Smooth muscle cell (in vitro differentiated cells): ENCODE data around the gene ADGRB3. TPM values are rescaled to one million over a fixed set of nuclear protein-coding genes. Genes with fewer than 3 reads are reported as not detected.
A peak's percentile ranks its signal among the peaks of the same experiment; 100 is the strongest.

Experiments used
- DNase-seq: peaks from one replicate; lab custom pipeline; 2025; ENCODE audit not compliant: unreplicated experiment; lab: John Stamatoyannopoulos, UW
- H2AFZ ChIP-seq: fragments of 200-600 bp; sonication (generic); 2 replicates; pipeline ENCODE4 v1.6.0; 2016; ENCODE audit warnings: antibody characterized with exemption, low read depth, mild to moderate bottlenecking
- H3F3A ChIP-seq: fragments of 200-600 bp; sonication (generic); 2 replicates; pipeline ENCODE4 v1.6.0; 2017; ENCODE audit warnings: antibody characterized with exemption, low read depth
- H3K27ac ChIP-seq: fragments of 200-600 bp; sonication (generic); 2 replicates; pipeline ENCODE4 v1.5.1; 2016; ENCODE audit warnings: low read depth, mild to moderate bottlenecking
- H3K27me3 ChIP-seq: fragments of 200-600 bp; sonication (generic); 2 replicates; pipeline ENCODE4 v1.6.1; 2016; ENCODE audit warnings: low read depth, mild to moderate bottlenecking
- H3K36me3 ChIP-seq: fragments of 200-600 bp; sonication (generic); 2 replicates; pipeline ENCODE4 v1.5.1; 2016; ENCODE audit warnings: low read depth
- H3K4me1 ChIP-seq: fragments of 200-600 bp; sonication (generic); 2 replicates; pipeline ENCODE4 v1.5.1; 2016; ENCODE audit warnings: low read depth
- H3K4me2 ChIP-seq: fragments of 200-600 bp; sonication (generic); 2 replicates; pipeline ENCODE4 v1.6.0; 2016; ENCODE audit warnings: mild to moderate bottlenecking
- H3K4me3 ChIP-seq: fragments of 200-600 bp; sonication (generic); 2 replicates; pipeline ENCODE4 v1.5.1; 2016; ENCODE audit warnings: mild to moderate bottlenecking
- H3K79me2 ChIP-seq: fragments of 200-600 bp; sonication (generic); 2 replicates; pipeline ENCODE4 v1.6.0; 2016; ENCODE audit warnings: low read depth, mild to moderate bottlenecking
- H3K9ac ChIP-seq: fragments of 200-600 bp; sonication (generic); 2 replicates; pipeline ENCODE4 v1.6.0; 2016; ENCODE audit warnings: low read depth
- H3K9me3 ChIP-seq: fragments of 200-600 bp; sonication (generic); replicated peaks from 2 replicates; pipeline ENCODE4 v1.5.1; 2016; ENCODE audit warnings: low read depth
- H4K20me1 ChIP-seq: fragments of 200-600 bp; sonication (generic); 2 replicates; pipeline ENCODE4 v1.6.0; 2016; ENCODE audit warnings: low read depth
- CTCF ChIP-seq: fragments of 200-600 bp; sonication (generic); IDR thresholded peaks from 2 replicates; pipeline ENCODE4 v1.5.1; 2017; ENCODE audit warnings: borderline replicate concordance, mild to moderate bottlenecking, antibody characterized with exemption; ENCODE audit not compliant: insufficient read depth, poor library complexity, severe bottlenecking
- WGBS: methylation state at CpG from one replicate; pipeline ENCODE4 v1.1.7; 2016; ENCODE audit warnings: low lambda C conversion rate; 5-methylcytosine and 5-hydroxymethylcytosine counted together
- polyA plus RNA-seq: library from polyadenylated mRNA; unstranded; fragments of >200 nt; fragmentation: Nextera tagmentation; extraction: Ambion mirVana; gene quantifications from 2 replicates; pipeline ENCODE4 v1.2.1, GENCODE V29; 2016
- total RNA-seq: library from RNA; depleted of rRNA; stranded (reverse); fragments of >200 nt; gene quantifications from 2 replicates; pipeline ENCODE4 v1.2.3, GENCODE V29; 2014

ADGRB3 gene
- total and polyA plus RNA-seq, 2 experiments from 2014 or later: 0.34 to 0.63 TPM

- Histone ChIP-seq H3K27ac (peak overlapping the region; percentile 46), H2AFZ (no peak overlapping the region), H4K20me1 (no peaks in the 10 kb centered on the region), H3K4me1 (peaks cover 4% of the 10 kb centered on the region), H3K9ac (no peak overlapping the region), H3K36me3 (no peaks in the 10 kb centered on the region), H3F3A (no peaks in the 10 kb centered on the region), H3K79me2 (no peaks in the 10 kb centered on the region), H3K27me3 (no peaks in the 10 kb centered on the region), H3K9me3 (no peaks in the 10 kb centered on the region), H3K4me2 (peak overlapping the region; percentile 60), H3K4me3 (no peak overlapping the region)
- TF ChIP-seq CTCF: no peak
- 17% methylated on average over 4 of the region's 4 CpGs for WGBS
- no peak for DNase-seq
Observed at GRCh38 chr6:69390125-69390524, 755.0 kb downstream of the ADGRB3 start.

GRCh38 chr6:69391106-69391505, 756.0 kb downstream of the ADGRB3 start:
- WGBS: 39% methylated on average over 6 of the region's 6 CpGs
- Histone ChIP-seq H3K27ac (no peak overlapping the region), H4K20me1 (no peaks in the 10 kb centered on the region), H3K79me2 (no peaks in the 10 kb centered on the region), H3K9me3 (no peaks in the 10 kb centered on the region), H3F3A (no peaks in the 10 kb centered on the region), H3K9ac (no peak overlapping the region), H3K27me3 (no peaks in the 10 kb centered on the region), H3K4me2 (peak overlapping the region; percentile 60), H3K36me3 (no peaks in the 10 kb centered on the region), H3K4me3 (no peak overlapping the region), H2AFZ (no peak overlapping the region), H3K4me1 (peaks cover 3% of the 10 kb centered on the region)
- TF ChIP-seq CTCF: no peak
- no peak for DNase-seq

GRCh38 chr6:69392745-69393144, 757.7 kb downstream of the ADGRB3 start:
- Histone ChIP-seq H3K4me2 (no peak overlapping the region), H3K4me1 (peaks cover 3% of the 10 kb centered on the region), H3K9me3 (no peaks in the 10 kb centered on the region), H3K9ac (no peak overlapping the region), H2AFZ (no peak overlapping the region), H3K4me3 (no peak overlapping the region), H3K79me2 (no peaks in the 10 kb centered on the region), H3F3A (no peaks in the 10 kb centered on the region), H3K27ac (no peak overlapping the region), H3K36me3 (no peaks in the 10 kb centered on the region), H3K27me3 (no peaks in the 10 kb centered on the region), H4K20me1 (no peaks in the 10 kb centered on the region)
- no peak for TF ChIP-seq CTCF
- no peak for DNase-seq
- 88% methylated on average over 7 of the region's 7 CpGs for WGBS

- Histone ChIP-seq H3K27me3 (no peaks in the 10 kb centered on the region), H3K9ac (no peak overlapping the region), H3K4me3 (no peak overlapping the region), H3K9me3 (no peaks in the 10 kb centered on the region), H3K4me2 (no peak overlapping the region), H4K20me1 (no peaks in the 10 kb centered on the region), H2AFZ (no peak overlapping the region), H3K4me1 (no peaks in the 10 kb centered on the region), H3K79me2 (no peaks in the 10 kb centered on the region), H3K36me3 (no peaks in the 10 kb centered on the region), H3F3A (no peaks in the 10 kb centered on the region), H3K27ac (no peak overlapping the region)
- 63% methylated on average over 3 of the region's 3 CpGs for WGBS
- no peak for DNase-seq
- TF ChIP-seq CTCF: no peak
Observed at GRCh38 chr6:69398311-69398710, 763.2 kb downstream of the ADGRB3 start.
